ENCODE results near the gene BATF.

The BATF gene

GRCh38 chr14:75570797-75571196 lies 48.5 kb downstream of the BATF start:
- ChIA-PET CTCF (interaction anchor here (1.1 to 2.5 kb wide), 3 partner anchors 8 to 83 kb away, joined by 4 to 15 read pairs (median 4); no protein-coding TSS in a partner anchor), POLR2A (no interaction called here)
- TF ChIP-seq TARDBP (IDR thresholded peaks at IDR 0.05), result no peak
- no peak for TF ChIP-seq ZNF384 (IDR thresholded peaks at IDR 0.05)
- TF ChIP-seq BHLHE40 (IDR thresholded peaks at IDR 0.05; ENCODE audit: borderline replicate concordance), result no peak
- no peak for DNase-seq (ENCODE audit: extremely low spot score)

- ChIA-PET CTCF (interaction anchor here (0.7 to 2.5 kb wide), 4 partner anchors 11 to 102 kb away, joined by 3 to 15 read pairs (median 4); no protein-coding TSS in a partner anchor), POLR2A (no interaction called here)
- DNase-seq (ENCODE audit: extremely low spot score), result no peak
- TF ChIP-seq HDGF (IDR thresholded peaks at IDR 0.05; ENCODE audit: borderline replicate concordance) (no peak), TARDBP (IDR thresholded peaks at IDR 0.05) (no peak), SUZ12 (IDR thresholded peaks at IDR 0.05) (no peak), FOXK2 (IDR thresholded peaks at IDR 0.05) (no peak), NFRKB (IDR thresholded peaks at IDR 0.05) (no peak), LEF1 (IDR thresholded peaks at IDR 0.05; ENCODE audit: borderline replicate concordance) (no peak), FOXM1 (IDR thresholded peaks at IDR 0.05; ENCODE audit: borderline replicate concordance) (no peak), ARNT (IDR thresholded peaks at IDR 0.05) (no peak), ZNF384 (IDR thresholded peaks at IDR 0.05) (no peak), FOXA1 (IDR thresholded peaks at IDR 0.05) (no peak), BHLHE40 (IDR thresholded peaks at IDR 0.05; ENCODE audit: borderline replicate concordance) (no peak)
These were observed 49.8 kb downstream of the BATF start for GRCh38 chr14:75572104-75572503.

GRCh38 chr14:75577090-75577489 lies 54.8 kb downstream of the BATF start:
- ChIA-PET CTCF (interaction anchor here (0.5 to 5.5 kb wide), 11 partner anchors 16 to 1057 kb away, joined by 3 to 76 read pairs (median 4); partner anchors contain the start of genes ERG28 and TTLL5), POLR2A (interaction anchor here (0.6 to 4.0 kb wide), 5 partner anchors 16 to 1811 kb away, joined by 4 to 26 read pairs (median 4); partner anchors contain the start of genes ERG28 and TTLL5)
- TF ChIP-seq CTBP1 (IDR thresholded peaks at IDR 0.05; ENCODE audit: borderline replicate concordance), result no peak
- TF ChIP-seq HDGF (IDR thresholded peaks at IDR 0.05; ENCODE audit: borderline replicate concordance), result no peak
- TF ChIP-seq FOXK2 (IDR thresholded peaks at IDR 0.05), result no peak
- no peak for TF ChIP-seq BHLHE40 (IDR thresholded peaks at IDR 0.05; ENCODE audit: borderline replicate concordance)
- TF ChIP-seq PKNOX1 (IDR thresholded peaks at IDR 0.05), result no peak
- TF ChIP-seq FOXA1 (IDR thresholded peaks at IDR 0.05), result no peak
- TF ChIP-seq TARDBP (IDR thresholded peaks at IDR 0.05), result no peak
- no peak for TF ChIP-seq ARNT (IDR thresholded peaks at IDR 0.05)
- TF ChIP-seq NFRKB (IDR thresholded peaks at IDR 0.05), result no peak
- TF ChIP-seq L3MBTL2 (conservative IDR thresholded peaks at IDR 0.05), result no peak
- no peak for DNase-seq (ENCODE audit: extremely low spot score)

- peak; percentile 85 for DNase-seq (ENCODE audit: extremely low spot score)
- POLR2A ChIA-PET, result interaction anchor here (0.6 to 4.0 kb wide), 5 partner anchors 16 to 1811 kb away, joined by 4 to 26 read pairs (median 4); partner anchors contain the start of genes ERG28 and TTLL5
- CTCF ChIA-PET, result interaction anchor here (0.6 to 5.5 kb wide), 13 partner anchors 16 to 808 kb away, joined by 3 to 76 read pairs (median 4); partner anchors contain the start of genes ERG28 and TTLL5
- TF ChIP-seq ELF4 (IDR thresholded peaks at IDR 0.05) (no peak), PKNOX1 (IDR thresholded peaks at IDR 0.05) (0 out of 2 replicates have a peak, but pooled peaks have one; percentile 28)
These were observed 55.4 kb downstream of the BATF start for GRCh38 chr14:75577729-75578101.

GRCh38 chr14:75578102-75578785 lies 56.0 kb downstream of the BATF start, which contains the start of gene FLVCR2:
Gene FLVCR2, plus strand, starts transcription at chr14:75578620. Its CDS starts 353 bp downstream, at chr14:75578973.
- POLR2A ChIA-PET, result interaction anchor here (1.8 to 4.0 kb wide), 2 partner anchors 76 to 82 kb away, joined by 11 to 26 read pairs; partner anchors contain the start of genes ERG28 and TTLL5
- TF ChIP-seq FOXM1 (IDR thresholded peaks at IDR 0.05; ENCODE audit: borderline replicate concordance) (no peak), L3MBTL2 (conservative IDR thresholded peaks at IDR 0.05) (peak; percentile 53; the same call in 1 of the 2 replicates), CTBP1 (IDR thresholded peaks at IDR 0.05; ENCODE audit: borderline replicate concordance) (no peak)
- CTCF ChIA-PET, result interaction anchor here (0.6 to 4.5 kb wide), 9 partner anchors 29 to 807 kb away, joined by 3 to 76 read pairs (median 5); partner anchors contain the start of genes ERG28 and TTLL5
- peak; percentile 74 for DNase-seq (ENCODE audit: extremely low spot score)

GRCh38 chr14:75578786-75579337 lies 56.6 kb downstream of the BATF start:
- POLR2A ChIA-PET, result interaction anchor here (4.0 kb wide), 1 partner anchor 82 kb away, joined by 26 read pairs; the partner anchor contains the start of genes ERG28 and TTLL5
- CTCF ChIA-PET, result interaction anchor here (0.6 to 4.5 kb wide), 4 partner anchors 8 to 328 kb away, joined by 3 to 76 read pairs (median 4); no protein-coding TSS in a partner anchor
- peak; percentile 19 for DNase-seq (ENCODE audit: extremely low spot score)
- no peak for TF ChIP-seq FOXA1 (IDR thresholded peaks at IDR 0.05)
- no peak for TF ChIP-seq L3MBTL2 (conservative IDR thresholded peaks at IDR 0.05)
- no peak for TF ChIP-seq ZNF384 (IDR thresholded peaks at IDR 0.05)
- no peak for TF ChIP-seq ARNT (IDR thresholded peaks at IDR 0.05)

GRCh38 chr14:75579338-75579864 lies 57.1 kb downstream of the BATF start:
- TF ChIP-seq SP1 (IDR thresholded peaks at IDR 0.05) (no peak), PKNOX1 (IDR thresholded peaks at IDR 0.05) (no peak), NFRKB (IDR thresholded peaks at IDR 0.05) (no peak), HDGF (IDR thresholded peaks at IDR 0.05; ENCODE audit: borderline replicate concordance) (no peak), ARNT (IDR thresholded peaks at IDR 0.05) (no peak), LEF1 (IDR thresholded peaks at IDR 0.05; ENCODE audit: borderline replicate concordance) (no peak), FOXM1 (IDR thresholded peaks at IDR 0.05; ENCODE audit: borderline replicate concordance) (no peak), FOXK2 (IDR thresholded peaks at IDR 0.05) (no peak), BHLHE40 (IDR thresholded peaks at IDR 0.05; ENCODE audit: borderline replicate concordance) (no peak)
- POLR2A ChIA-PET, result interaction anchor here (4.0 kb wide), 1 partner anchor 81 kb away, joined by 26 read pairs; the partner anchor contains the start of genes ERG28 and TTLL5
- CTCF ChIA-PET, result interaction anchor here (0.6 to 4.5 kb wide), 3 partner anchors 9 to 328 kb away, joined by 3 to 76 read pairs (median 4); no protein-coding TSS in a partner anchor

More at GRCh38 chr14:75579338-75579864, 57.1 kb downstream of the BATF start:
- DNase-seq (ENCODE audit: extremely low spot score), result no peak

All from HEK293T (cell line).